Inflammatory macrophage (primary cell): ENCODE data around the gene LARGE1.
"Not testable (repeated sequence)": the region's sequence is repeated elsewhere in the genome, so short reads cannot be mapped to it uniquely, and the experiment has no call there.

ENCODE experiments used
- DNase-seq, 2 donors: peaks; one replicate each; pipeline ENCODE4 v3.0.0-alpha.2; 2020 to 2022

LARGE1 gene

GRCh38 chr22:33883961-33884808 lies 36.1 kb downstream of the LARGE1 start:
- DNase-seq: no peak

GRCh38 chr22:33883561-33883960 lies 36.7 kb downstream of the LARGE1 start:
- DNase-seq: no peak

- DNase-seq: no peak
Observed at GRCh38 chr22:33882991-33883390, 37.3 kb downstream of the LARGE1 start.

GRCh38 chr22:33880986-33881385 lies 39.3 kb downstream of the LARGE1 start:
- no peak for DNase-seq

- DNase-seq: no peak
Observed at GRCh38 chr22:33879796-33880195, 40.5 kb downstream of the LARGE1 start.

GRCh38 chr22:33875316-33875715 lies 45.0 kb downstream of the LARGE1 start:
- no peak for DNase-seq

DNA sequence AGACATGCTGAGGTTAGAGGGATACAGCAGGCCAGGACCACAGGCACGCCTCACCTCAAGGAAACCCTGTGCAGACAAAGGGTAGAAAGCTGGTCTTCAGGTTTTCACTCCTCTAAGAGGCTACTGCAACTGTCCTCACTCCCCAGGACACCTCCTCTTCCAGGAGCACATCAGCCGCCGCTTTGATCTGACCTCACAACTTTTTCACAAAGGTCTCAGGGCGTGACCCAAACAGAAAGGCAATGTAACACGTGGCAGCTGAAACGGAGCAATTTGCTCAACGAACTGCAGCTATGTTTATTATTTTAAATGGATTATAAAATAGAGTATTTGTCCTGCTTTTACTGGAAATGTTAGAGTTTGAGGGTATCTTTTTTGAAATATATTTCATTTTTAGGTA lies 46.1 kb downstream of the LARGE1 start:
- DNase-seq: no peak

- DNase-seq: peak; percentile 9 to 25
Observed at GRCh38 chr22:33873666-33874065, 46.6 kb downstream of the LARGE1 start.

- DNase-seq: no peak
Observed at GRCh38 chr22:33873186-33873585, 47.1 kb downstream of the LARGE1 start.

DNA sequence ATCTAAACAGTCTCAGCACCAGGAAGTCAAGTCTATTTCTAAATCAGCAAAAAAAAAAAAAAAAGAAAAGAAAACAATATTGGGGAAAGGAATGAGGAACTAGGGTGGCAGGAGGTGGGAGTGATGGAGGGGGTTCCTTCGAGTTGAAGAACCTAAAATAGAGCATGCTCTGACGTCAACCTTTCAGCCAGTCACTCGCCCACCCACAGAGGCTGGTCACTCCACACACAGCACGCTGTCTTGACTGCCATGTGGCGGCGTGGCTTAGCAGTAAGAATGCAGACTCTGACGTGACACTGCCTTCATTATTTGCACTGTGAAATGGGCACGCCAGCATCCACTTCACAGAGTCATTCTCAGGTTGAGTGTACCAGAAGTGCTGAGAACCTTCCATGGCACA lies 48.3 kb downstream of the LARGE1 start:
- peak; percentile 68 to 79 for DNase-seq

- DNase-seq: no peak
Observed at GRCh38 chr22:33869946-33870345, 50.3 kb downstream of the LARGE1 start.

GRCh38 chr22:33867971-33868370 lies 52.3 kb downstream of the LARGE1 start:
- DNase-seq: no peak

DNA sequence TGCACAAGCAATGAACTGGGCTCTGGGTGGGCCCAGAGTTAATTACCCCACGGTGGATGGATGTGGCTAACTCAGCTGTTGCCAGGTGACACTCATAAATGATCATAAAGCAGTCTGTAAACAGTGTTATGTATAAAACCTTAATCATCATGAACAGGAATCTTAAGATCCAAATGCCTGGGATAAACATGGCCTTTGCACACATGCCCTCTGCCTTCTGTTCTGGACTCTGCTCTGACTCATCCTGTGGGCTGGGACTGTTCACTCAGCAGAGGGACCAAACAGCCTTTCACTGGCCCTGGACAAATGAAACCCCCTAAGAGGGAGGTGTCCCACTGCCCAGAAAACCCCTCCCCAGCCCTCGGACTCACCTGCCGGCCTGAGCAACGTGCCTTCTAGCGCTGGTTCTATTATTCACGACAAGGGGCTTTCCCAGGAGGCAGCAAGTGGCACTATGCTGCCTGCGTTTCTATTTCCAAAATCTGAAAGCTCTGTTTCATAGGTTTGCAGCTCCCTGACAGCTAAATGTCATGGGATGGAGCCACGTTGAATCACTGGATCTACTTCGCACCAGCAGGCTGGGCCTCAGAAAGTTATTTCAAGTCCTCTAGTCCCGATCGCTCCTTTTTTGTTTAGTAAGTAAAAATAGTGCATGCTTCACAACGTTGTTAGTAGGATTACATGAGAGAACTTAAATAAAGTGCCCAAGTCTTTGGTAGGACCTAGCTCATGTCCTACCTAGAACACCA lies 53.0 kb downstream of the LARGE1 start:
- no peak for DNase-seq

- DNase-seq: no peak
Observed at GRCh38 chr22:33866511-33866910, 53.8 kb downstream of the LARGE1 start.

- no peak for DNase-seq
Observed at GRCh38 chr22:33865996-33866395, 54.3 kb downstream of the LARGE1 start.

- DNase-seq: no peak
Observed at GRCh38 chr22:33865248-33865647, 55.0 kb downstream of the LARGE1 start.

- peak; percentile 29 to 35 for DNase-seq
Observed at GRCh38 chr22:33864723-33865130, 55.5 kb downstream of the LARGE1 start.

- DNase-seq: no peak
Observed at GRCh38 chr22:33861216-33861875, 58.9 kb downstream of the LARGE1 start.

DNA sequence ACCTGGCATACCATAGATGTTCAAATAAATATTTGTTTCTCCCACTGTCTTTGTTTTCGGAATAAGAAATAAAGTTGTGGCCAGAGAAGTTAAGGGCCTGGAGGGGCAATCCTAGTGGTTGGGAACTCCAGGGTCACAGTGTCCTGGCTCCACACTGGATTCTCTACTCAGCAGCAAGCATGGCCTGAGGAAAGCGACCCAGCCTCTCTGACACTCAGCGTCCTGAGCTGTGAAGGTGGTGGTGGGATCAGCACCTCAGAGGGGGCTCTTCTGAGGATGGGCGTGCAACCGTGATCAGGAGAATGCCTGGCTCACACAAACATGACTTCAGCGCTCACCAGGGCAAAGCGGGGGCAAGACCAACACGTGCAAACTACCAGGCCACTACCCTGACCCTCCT lies 59.9 kb downstream of the LARGE1 start:
- DNase-seq: no peak

GRCh38 chr22:33859311-33859710 lies 61.0 kb downstream of the LARGE1 start:
- DNase-seq: no peak

DNA sequence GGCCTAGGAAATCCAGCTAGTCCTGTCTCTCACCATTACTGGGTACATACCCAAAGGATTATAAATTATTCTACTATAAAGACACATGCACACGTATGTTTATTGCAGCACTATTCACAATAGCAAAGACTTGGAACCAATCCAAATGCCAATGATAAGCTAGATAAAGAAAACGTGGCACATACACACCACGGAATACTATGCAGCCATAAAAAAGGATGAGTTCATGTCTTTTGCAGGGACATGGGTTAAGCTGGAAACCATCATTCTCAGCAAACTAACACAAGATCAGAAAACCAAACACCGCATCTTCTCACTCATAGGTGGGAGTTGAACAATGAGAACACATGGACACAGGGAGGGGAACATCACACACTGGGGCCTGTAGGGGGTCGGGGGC lies 61.6 kb downstream of the LARGE1 start:
- DNase-seq: not testable (repeated sequence)

- DNase-seq: not testable (repeated sequence)
Observed at GRCh38 chr22:33857767-33858166, 62.5 kb downstream of the LARGE1 start.

- DNase-seq: no peak
Observed at GRCh38 chr22:33854724-33855123, 65.6 kb downstream of the LARGE1 start.
